ENCODE results near the gene OPRL1.
"Not testable (repeated sequence)": the region's sequence is repeated elsewhere in the genome, so short reads cannot be mapped to it uniquely, and the experiment has no call there.

OPRL1 gene

GRCh38 chr20:64117432-64117777 is 37.5 kb downstream of the OPRL1 start:
- DNase-seq (ENCODE audit: low read depth), result not testable (repeated sequence)

DNA sequence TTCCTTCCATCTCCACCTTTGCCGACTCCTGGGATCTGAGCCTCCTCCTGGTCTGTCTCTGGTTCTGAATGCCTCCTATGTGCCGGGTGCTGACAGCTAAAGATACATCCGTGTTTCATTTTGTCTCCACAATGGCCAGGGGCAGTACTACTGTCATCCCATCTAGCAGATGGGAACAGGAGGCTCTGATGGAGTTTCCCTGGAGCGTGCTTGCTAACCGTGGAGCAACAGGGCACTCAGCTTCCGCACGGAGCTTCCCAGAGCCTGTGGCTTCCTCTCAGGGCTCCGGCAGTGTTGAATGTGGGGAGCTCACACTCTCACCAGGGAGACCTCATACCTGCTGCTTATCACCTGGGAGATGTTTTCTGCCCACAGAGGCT is 39.4 kb downstream of the OPRL1 start:
- DNase-seq (ENCODE audit: low read depth), result no peak

- DNase-seq (ENCODE audit: low read depth), result no peak
Measured at GRCh38 chr20:64119681-64120341, 39.9 kb downstream of the OPRL1 start.

GRCh38 chr20:64121586-64121985 is 41.7 kb downstream of the OPRL1 start:
- no peak for DNase-seq (ENCODE audit: low read depth)

DNA sequence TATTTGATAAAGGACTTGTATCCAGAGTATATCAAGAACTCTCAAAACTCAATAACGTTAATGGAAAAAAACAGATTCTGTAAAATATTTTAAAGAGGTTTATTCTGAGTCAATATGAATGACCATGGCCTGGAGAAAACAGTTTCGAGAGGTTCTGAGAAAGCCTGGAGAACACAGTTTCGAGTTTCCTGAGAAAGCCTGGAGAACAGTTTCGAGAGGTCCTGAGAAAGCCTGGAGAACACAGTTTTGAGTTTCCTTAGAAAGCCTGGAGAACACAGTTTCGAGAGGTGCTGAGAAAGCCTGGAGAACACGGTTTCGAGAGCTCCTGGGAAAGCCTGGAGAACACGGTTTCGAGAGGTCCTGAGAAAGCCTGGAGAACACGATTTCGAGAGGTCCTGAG is 43.0 kb downstream of the OPRL1 start:
- DNase-seq (ENCODE audit: low read depth), result not testable (repeated sequence)

DNA sequence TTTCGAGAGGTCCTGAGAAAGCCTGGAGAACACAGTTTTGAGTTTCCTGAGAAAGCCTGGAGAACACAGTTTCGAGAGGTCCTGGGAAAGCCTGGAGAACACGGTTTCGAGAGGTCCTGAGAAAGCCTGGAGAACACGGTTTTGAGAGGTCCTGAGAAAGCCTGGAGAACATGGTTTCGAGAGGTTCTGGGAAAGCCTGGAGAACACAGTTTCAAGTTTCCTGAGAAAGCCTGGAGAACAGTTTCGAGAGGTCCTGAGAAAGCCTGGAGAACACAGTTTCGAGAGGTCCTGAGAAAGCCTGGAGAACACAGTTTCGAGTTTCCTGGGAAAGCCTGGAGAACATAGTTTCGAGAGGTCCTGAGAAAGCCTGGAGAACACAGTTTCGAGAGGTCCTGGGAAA is 43.6 kb downstream of the OPRL1 start:
- DNase-seq (ENCODE audit: low read depth), result not testable (repeated sequence)

DNA sequence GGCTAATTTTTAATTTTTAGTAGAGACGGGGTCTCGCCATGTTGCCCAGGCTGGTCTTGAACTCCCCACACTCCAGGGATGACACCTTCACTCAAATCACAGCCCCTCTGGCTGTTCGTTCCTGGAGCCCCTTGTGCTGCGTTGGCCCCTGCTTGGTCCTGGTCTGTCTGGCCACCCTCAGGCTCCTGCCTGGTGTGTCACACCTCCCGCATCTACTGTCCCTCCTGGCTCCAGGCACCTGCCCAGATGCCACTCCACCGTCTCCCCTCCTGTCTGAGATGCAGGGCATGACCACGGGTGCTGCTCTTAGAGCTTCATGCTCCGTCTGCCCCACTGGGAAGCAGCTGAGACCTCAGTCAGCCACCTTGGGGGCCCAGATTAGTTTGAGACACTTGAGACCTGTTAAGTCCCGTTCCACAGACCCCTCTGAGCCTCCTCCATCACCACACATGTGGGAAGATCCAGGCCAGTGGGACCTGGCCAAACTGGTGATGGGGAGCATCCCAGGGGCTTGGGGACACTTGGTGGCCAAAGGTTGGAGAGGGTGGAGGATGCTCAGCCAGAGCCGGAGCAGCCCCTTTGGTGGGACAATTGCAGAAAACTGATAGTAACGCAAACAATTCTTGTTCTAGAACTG is 49.4 kb downstream of the OPRL1 start:
- DNase-seq (ENCODE audit: low read depth), result no peak

GRCh38 chr20:64130271-64130670 is 50.4 kb downstream of the OPRL1 start:
- DNase-seq (ENCODE audit: low read depth), result no peak

GRCh38 chr20:64130876-64131275 is 51.0 kb downstream of the OPRL1 start:
- DNase-seq (ENCODE audit: low read depth), result no peak

DNA sequence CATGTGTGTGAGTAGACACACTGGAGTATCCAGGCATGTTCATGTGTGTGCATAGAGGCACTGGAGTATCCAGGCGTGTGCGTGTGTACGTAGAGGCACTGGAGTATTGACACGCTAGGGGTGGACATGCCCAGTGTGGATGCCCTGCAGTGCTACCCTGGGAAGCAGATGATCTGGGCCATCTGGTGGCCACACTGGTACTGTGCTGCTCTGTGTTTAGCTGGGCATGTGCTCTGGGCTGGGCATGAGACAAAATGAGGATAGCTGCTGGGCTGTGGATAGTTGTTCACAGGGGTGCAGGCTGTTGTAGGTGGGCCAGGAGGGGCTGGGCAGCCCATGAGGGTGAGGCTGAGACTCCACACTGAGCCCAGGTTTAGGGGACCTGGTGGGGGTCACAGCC is 51.5 kb downstream of the OPRL1 start:
- DNase-seq (ENCODE audit: low read depth), result no peak

GRCh38 chr20:64133951-64134407 is 54.1 kb downstream of the OPRL1 start:
- no peak for DNase-seq (ENCODE audit: low read depth)

GRCh38 chr20:64134744-64135143 is 54.9 kb downstream of the OPRL1 start:
- not testable (repeated sequence) for DNase-seq (ENCODE audit: low read depth)

DNA sequence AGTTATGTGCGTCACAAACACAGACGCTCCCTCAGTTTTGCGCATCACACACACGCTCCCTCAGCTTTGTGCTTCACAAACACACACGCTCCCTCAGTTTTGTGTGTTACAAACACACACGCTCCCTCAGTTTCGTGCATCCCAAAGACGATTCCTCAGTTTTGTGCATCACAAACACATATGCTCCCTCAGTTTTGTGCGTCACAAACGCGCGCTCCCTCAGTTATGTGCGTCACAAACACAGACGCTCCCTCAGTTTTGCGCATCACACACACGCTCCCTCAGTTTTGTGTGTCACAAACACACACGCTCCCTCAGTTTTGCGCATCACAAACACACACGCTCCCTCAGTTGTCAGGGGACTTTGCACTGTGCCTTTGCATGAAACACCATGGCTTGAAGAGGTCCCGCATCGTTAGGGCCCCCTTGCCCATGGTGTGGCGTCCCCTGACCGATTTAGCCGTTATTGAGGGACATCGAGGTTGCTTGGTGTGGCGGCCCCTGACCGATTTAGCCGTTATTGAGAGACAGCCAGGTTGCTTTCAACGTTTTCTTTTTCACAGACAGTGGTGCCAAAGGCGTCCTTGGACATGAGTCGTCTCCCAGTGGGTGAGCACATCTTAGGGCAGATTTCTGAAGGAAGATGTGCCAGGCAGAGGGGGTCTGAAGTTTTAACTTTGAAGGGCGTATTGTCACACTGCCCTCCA is 56.3 kb downstream of the OPRL1 start:
- DNase-seq (ENCODE audit: low read depth), result no peak

GRCh38 chr20:64137598-64138031 is 57.7 kb downstream of the OPRL1 start:
- DNase-seq (ENCODE audit: low read depth), result no peak

- DNase-seq (ENCODE audit: low read depth), result no peak
Measured at GRCh38 chr20:64138276-64138815, 58.5 kb downstream of the OPRL1 start.

DNA sequence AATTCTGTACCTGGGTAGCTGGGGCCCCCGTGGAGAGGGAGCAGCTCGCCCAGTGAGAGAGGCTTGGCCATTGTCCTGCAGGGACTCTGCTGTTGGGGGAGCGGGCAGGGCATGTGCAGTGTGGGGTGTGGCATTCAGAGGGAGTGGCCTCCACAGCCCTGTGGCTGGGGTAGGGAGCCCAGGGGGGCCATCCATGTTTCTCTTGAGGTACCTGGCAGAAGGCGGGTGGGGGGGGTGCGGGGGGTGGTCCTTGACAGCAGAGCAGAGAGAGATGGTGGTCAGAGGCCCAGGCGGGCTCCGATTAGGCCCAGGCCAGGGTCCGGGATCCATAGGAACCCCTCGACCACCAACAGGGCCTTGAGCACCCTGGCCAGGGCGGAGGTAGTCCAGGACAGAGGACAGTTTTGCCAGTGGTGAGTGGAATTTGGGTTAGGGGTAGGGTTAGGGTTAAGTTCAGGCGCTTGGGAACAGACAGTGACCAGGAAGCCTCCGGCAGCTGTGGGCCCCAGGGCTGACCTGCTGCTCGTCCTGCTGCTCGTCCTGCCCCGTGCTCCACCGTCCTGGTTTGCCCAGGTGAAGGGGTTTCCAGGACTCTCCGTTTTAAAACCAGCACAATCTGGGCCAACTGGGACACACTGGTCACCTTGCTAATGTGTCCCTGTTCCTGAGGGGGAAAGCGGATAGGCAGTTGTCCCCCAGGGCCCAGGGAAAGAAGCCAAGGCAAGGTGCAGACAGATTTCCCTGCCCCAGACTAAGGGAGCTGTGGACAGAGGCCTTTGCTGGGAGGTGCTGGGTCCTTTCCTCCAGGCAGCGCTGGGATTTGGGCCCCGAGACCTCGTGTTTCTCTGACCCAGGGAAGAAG is 59.5 kb downstream of the OPRL1 start:
- no peak for DNase-seq (ENCODE audit: low read depth)

GRCh38 chr20:64140061-64140931 is 60.4 kb downstream of the OPRL1 start:
- DNase-seq (ENCODE audit: low read depth), result no peak

DNA sequence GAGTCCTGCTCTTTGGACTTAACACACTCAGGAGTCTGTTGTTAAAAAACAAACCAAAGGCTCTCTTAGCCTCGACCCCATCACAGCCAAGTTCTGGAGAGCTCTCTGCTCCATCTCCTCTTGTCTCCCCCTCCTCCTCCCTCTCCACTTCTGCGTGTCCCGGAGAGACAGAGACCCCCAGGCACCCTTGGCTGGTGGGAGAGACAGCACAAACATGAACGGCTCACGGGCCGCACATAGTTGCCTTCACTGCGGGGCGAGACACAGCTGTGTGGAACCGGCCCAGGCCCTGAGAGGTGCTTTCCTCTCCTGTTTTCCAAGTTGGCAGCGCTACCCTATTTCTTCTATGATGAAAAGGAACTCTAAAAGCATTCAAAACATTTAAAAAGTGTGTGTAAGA is 61.1 kb downstream of the OPRL1 start:
- no peak for DNase-seq (ENCODE audit: low read depth)

GRCh38 chr20:64142590-64142989 is 62.7 kb downstream of the OPRL1 start:
- DNase-seq (ENCODE audit: low read depth), result no peak

DNA sequence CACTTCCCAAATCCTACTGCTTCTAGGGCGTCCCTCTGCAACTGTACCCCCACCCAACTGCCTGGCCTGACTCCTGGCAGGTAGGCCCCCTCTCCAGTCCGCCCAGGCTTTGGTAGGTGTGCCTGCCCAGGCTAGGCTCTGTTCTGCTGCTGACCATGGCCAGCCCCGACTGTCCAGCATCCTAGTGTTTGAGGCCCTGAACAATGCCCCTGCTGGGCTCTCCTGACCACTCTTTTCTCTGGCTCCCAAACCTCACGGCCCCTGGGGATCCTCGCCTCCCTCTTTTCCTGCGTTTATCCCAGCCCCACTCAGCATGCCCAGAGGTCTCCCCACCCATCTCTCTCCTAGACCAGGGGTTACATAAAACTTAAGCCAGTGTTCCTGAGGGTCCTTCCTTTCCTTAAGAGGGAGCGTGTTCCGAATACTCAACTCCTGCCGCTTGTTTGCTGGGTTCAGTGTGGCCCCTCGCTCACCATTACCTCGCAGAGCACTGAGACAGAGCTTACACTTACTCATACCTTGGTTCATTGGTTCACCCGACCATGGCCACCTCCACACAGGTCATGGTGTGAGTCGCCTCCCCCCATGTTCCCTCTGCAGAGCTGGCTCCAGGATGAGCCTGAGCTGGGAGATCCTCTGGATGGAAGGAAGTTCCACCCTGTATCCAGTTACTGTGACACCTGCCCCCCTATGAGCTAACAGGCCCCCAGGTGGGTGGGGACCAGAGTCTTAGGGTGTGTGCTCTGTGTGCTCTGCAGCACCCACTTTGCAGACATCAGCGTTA is 63.3 kb downstream of the OPRL1 start:
- no peak for DNase-seq (ENCODE audit: low read depth)

Data from stimulated activated CD8-positive, alpha-beta memory T cell treated with anti-CD3 and anti-CD28 coated beads, Interleukin-7, amount 100 ng/mL, for 24 hours (primary cell).